Keratinocyte (primary cell): ENCODE results near the gene TACC2.

Experiments
- CTCF ChIP-seq, 3 experiments: IDR thresholded peaks in 1 of 3; conservative IDR thresholded peaks in 1 of 3; optimal IDR thresholded peaks in 1 of 3; 2 replicates in 2 of 3; 3 replicates in 1 of 3; pipeline versions ENCODE3 to v1.5.1; 2011; ENCODE audit warnings: low read length in 3 of 3, mild to moderate bottlenecking in 3 of 3, moderate library complexity in 2 of 3, control low read depth in 1 of 3, inconsistent platforms in 1 of 3; ENCODE audit not compliant: insufficient read depth in 2 of 3; ENCODE audit errors: extremely low read depth in 1 of 3
- EZH2 ChIP-seq: IDR thresholded peaks from one replicate; pipeline ENCODE4 v1.6.1; 2012; ENCODE audit warnings: inconsistent platforms, mild to moderate bottlenecking, low read length, moderate library complexity

GRCh38 chr10:122157451-122157850, 168.5 kb downstream of the TACC2 start:
- TF ChIP-seq CTCF (optimal IDR thresholded peaks at IDR 0.05 in 1 of 3, IDR thresholded peaks at IDR 0.05 in 1 of 3, conservative IDR thresholded peaks at IDR 0.05 in 1 of 3; ENCODE audit: extremely low read depth in 1 of 3, insufficient read depth in 2 of 3, low read length in 3 of 3) = no peak
- no peak for TF ChIP-seq EZH2
